Measurements from ENCODE around the gene SOX18.

- no peak for TF ChIP-seq CTCF (IDR thresholded peaks at IDR 0.05)
- TF ChIP-seq POLR2A (IDR thresholded peaks at IDR 0.05): no peak
Observed at GRCh38 chr20:64035933-64036345, 13.5 kb downstream of the SOX18 start, which contains the start of gene C20orf204.

All from thyroid gland (tissue), 4 donors.